Ishikawa (cell line): ENCODE results near the gene CACUL1.

Experiments used
- CEBPB ChIP-seq: IDR thresholded peaks from 2 replicates; pipeline ENCODE4 v1.6.1; 2012
- CREB1 ChIP-seq: IDR thresholded peaks from 2 replicates; pipeline ENCODE4 v1.6.1; 2012; ENCODE audit warnings: low read depth
- EGR1 ChIP-seq: IDR thresholded peaks from 2 replicates; pipeline ENCODE4 v1.6.1; 2012
- EP300 ChIP-seq: IDR thresholded peaks from 2 replicates; pipeline ENCODE4 v1.6.1; 2012; ENCODE audit warnings: borderline replicate concordance
- FOXM1 ChIP-seq: IDR thresholded peaks from 2 replicates; pipeline ENCODE4 v1.6.1; 2012; ENCODE audit warnings: low read depth, borderline replicate concordance
- MAX ChIP-seq: IDR thresholded peaks from 2 replicates; pipeline ENCODE4 v1.6.1; 2012
- NFIC ChIP-seq: IDR thresholded peaks from 2 replicates; pipeline ENCODE4 v1.6.1; 2012
- RAD21 ChIP-seq: IDR thresholded peaks from 2 replicates; pipeline ENCODE4 v1.6.1; 2012; ENCODE audit warnings: low read depth
- REST ChIP-seq: IDR thresholded peaks from 2 replicates; pipeline ENCODE4 v1.6.1; 2012; ENCODE audit warnings: low read depth, mild to moderate bottlenecking
- TAF1 ChIP-seq: IDR thresholded peaks from 2 replicates; pipeline ENCODE4 v1.6.1; 2012; ENCODE audit warnings: low read depth, mild to moderate bottlenecking
- TCF12 ChIP-seq: IDR thresholded peaks from 2 replicates; pipeline ENCODE4 v1.6.1; 2012; ENCODE audit warnings: low read depth
- TEAD4 ChIP-seq: IDR thresholded peaks from 2 replicates; pipeline ENCODE4 v1.6.1; 2012
- USF1 ChIP-seq: IDR thresholded peaks from 2 replicates; pipeline ENCODE4 v1.6.1; 2012
- YY1 ChIP-seq: IDR thresholded peaks from 2 replicates; pipeline ENCODE4 v1.6.1; 2012; ENCODE audit warnings: low read depth
- ZBTB7A ChIP-seq: IDR thresholded peaks from 2 replicates; pipeline ENCODE4 v1.6.1; 2012; ENCODE audit warnings: low read depth

Gene CACUL1

GRCh38 chr10:118687472-118687871 is 67.3 kb downstream of the CACUL1 start:
- TF ChIP-seq MAX (no peak), YY1 (no peak), USF1 (no peak), TAF1 (no peak)

- TF ChIP-seq TAF1 (no peak), FOXM1 (no peak), EP300 (no peak), CEBPB (no peak), CREB1 (no peak), TEAD4 (no peak), ZBTB7A (no peak), RAD21 (no peak), YY1 (no peak), REST (no peak), EGR1 (no peak), NFIC (no peak), USF1 (no peak), MAX (no peak), TCF12 (no peak)
Observed at GRCh38 chr10:118682533-118682932, 72.2 kb downstream of the CACUL1 start.

GRCh38 chr10:118680197-118680596 is 74.6 kb downstream of the CACUL1 start:
- TF ChIP-seq RAD21 (no peak), ZBTB7A (no peak), FOXM1 (no peak), MAX (no peak), YY1 (no peak), TAF1 (no peak), TEAD4 (no peak)

- TF ChIP-seq REST (no peak), USF1 (no peak), CEBPB (no peak), TEAD4 (no peak), TAF1 (no peak)
Observed at GRCh38 chr10:118674226-118674919, 80.4 kb downstream of the CACUL1 start.

GRCh38 chr10:118672766-118673715 is 81.7 kb downstream of the CACUL1 start:
- TF ChIP-seq YY1 (no peak), MAX (no peak), CREB1 (no peak), FOXM1 (no peak), ZBTB7A (no peak), TEAD4 (no peak), EP300 (no peak), TCF12 (no peak)
